HG03280 (cell line): ENCODE results near the gene GRAMD2A.
A peak's percentile ranks its signal among the peaks of the same experiment; 100 is the strongest.

Experiments
- ATAC-seq: cut with Tn5 transposase; IDR thresholded peaks from one replicate; pipeline ENCODE4 v1.9.1; 2021; ENCODE audit warnings: mild to moderate bottlenecking, moderate library complexity; ENCODE audit not compliant: unreplicated experiment

The GRAMD2A gene

DNA sequence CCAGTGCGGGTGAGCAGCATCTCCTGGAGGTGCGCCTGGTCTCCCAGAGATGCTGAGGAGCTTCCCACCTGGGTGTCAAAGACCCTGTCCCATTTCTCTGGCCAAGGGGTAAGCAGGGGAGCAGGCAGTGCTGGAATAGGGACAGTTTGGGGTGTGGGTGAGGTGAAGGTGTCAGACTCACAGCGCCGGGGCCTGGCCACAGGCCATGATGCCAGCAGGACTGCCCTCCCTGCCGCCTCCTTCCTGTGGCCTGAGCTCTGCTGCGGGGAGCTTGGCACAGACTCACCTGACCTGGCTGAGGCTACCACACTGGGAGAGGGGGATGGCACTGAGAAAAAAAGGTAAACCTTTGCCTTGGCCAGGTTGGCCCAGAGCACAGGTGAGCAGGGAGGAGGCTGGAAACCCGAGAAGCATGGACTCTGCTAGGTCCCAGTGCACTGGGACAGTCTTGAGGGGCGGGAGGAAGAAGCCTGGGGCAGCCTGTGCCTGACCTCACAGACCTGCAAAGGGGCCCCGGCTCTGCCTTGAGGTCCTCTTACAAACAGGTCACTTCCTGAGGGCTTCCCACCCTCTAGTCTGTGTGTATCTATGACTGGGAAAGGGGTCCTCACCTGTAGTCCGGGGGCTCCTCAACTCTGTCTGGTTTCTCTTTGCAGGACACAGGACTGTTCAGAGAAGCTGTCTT is 28.2 kb downstream of the GRAMD2A start:
- ATAC-seq = no peak

GRCh38 chr15:72168808-72169190 is 28.8 kb downstream of the GRAMD2A start:
- ATAC-seq = no peak

- ATAC-seq = no peak
Observed at GRCh38 chr15:72168131-72168807, 29.3 kb downstream of the GRAMD2A start.

DNA sequence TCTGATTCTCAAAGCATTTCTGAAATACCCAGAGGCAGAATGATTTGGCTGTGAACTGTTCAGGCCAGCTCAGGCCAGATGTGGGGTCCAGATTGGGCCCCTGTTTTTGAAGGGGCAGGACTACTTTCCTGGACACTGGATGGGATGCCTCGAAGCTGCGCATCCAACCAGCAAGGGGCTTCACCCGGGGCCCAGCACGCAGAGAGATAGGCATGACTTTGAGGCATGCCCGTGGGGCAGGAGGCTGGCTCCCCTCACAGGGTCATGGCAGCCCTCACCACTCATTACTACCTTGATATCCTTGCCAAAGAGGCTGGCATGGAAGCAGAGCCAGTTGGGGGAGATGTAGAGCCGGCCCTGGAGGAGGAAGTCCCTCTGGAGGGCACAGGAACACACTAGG is 30.1 kb downstream of the GRAMD2A start:
- no peak for ATAC-seq

- no peak for ATAC-seq
Observed at GRCh38 chr15:72166716-72167417, 30.7 kb downstream of the GRAMD2A start.

DNA sequence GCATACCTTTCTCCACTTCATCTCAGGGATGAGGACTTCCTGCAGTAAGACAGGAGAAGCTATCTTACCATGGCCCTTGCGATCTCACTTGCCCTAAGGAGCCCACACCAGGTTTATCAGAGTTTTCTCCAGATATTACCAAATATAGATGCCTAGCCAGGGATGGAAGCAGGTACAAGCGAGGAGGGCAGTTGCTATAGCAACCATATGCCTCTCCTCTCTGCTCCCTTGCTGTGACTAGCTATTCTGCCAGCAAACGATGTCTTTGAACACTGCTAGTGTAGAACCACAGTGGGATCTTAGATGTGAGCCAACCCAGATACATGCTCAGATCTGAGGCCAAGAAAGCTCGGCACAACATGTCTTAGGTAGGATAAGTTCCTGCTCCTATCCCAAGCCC is 33.9 kb downstream of the GRAMD2A start:
- no peak for ATAC-seq

GRCh38 chr15:72162569-72162968 is 35.0 kb downstream of the GRAMD2A start:
- no peak for ATAC-seq

GRCh38 chr15:72161361-72162132 is 36.0 kb downstream of the GRAMD2A start:
- ATAC-seq = no peak

DNA sequence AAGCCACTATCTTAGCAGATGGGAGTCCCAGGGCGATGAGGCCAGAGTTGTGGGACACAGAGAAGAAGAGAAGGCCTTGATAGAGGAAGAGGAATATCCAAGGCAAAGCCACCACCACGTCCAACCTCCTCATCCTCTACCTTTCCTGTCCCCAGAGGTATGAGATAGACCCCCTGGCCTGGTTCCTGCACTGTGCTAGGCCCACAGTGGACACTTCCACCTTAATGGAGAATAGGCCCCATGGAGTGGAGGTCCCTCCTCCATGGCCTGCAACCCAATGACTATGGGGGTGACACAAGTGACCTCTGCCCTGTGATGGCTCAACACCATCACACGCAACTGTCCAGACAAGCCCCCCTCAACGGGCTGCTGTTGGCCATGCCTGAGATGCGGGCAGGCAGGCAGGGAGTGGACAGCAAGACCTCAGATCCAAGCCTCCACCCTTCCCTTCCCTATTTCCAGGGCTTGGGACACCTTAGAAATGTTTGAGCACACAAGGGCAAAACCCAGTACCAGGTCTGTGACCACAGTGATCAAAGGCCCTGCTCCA is 36.8 kb downstream of the GRAMD2A start:
- ATAC-seq = no peak

DNA sequence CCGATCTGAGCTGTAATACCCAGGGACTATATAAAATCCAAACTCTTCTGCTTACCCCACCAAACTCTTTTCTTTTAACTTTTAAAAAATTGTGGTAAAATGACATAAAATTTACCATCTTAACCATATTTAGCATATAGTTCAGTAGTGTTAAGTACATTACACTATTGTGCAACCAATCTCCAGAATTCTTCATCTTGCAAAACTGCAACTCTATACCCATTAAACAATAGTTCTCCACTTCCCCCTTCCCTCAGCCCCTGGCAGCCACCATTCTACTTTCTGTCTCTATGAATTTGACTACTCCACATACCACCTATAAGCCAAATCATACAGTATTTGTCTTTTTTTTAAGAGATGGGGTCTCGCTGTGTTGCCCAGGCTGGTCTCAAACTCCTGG is 40.7 kb downstream of the GRAMD2A start:
- ATAC-seq = no peak

GRCh38 chr15:72155635-72156616 is 41.7 kb downstream of the GRAMD2A start:
- no peak for ATAC-seq

- no peak for ATAC-seq
Observed at GRCh38 chr15:72155003-72155621, 42.5 kb downstream of the GRAMD2A start.

GRCh38 chr15:72154316-72154715 is 43.3 kb downstream of the GRAMD2A start:
- ATAC-seq = no peak

DNA sequence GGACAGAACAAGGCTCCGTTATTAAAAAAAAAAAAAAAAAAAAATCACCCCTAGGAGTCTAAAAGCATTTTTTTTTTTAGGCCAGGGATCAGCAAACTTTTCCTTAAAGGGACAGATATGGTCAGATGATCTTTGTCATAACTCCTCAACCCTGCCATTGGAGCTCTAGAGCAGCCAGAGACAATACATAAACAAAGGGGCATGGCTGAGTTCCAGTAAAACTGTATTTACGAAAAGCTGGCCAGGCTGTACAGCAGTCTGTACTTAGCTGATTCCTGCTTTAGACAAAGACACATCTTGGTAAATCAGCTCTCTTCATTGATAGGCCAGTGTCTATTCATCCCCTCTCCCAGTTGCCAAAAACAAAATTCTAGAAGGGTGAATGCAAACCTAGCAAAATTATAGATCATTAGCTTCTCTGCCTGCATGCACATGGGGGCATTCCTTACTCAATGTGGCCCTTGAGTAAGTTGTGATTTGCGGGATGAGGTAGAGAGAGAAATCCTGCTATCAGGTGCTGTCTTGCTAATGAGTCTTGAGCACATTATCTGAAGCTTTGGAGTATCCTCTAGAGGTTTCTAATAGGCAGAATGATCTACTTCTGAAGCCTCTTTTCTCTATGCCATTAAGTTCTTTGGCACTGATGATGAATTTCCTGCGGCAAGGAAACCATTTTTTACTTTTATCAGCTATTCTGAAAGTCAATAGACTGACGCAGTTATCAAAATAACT is 44.2 kb downstream of the GRAMD2A start:
- ATAC-seq = no peak

DNA sequence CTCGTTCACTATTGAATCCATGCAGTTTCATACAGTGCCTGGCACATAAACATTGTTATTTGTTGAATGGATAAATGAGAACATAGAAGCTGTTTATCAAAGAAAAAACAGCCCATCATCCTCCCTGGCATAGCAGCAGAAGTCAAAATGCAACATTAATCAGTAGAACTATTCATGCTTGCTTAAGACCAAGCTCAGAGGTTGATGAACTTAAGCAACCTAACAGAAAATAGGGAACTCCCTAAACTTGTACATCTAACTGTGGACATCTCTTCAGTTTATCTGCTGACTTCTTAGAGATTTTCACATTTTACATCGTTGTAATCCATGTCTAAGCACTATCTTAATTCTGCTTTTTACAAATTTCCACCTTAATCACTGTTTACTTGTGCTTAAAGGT is 50.2 kb downstream of the GRAMD2A start:
- ATAC-seq = no peak

GRCh38 chr15:72146934-72147333 is 50.7 kb downstream of the GRAMD2A start:
- ATAC-seq = no peak

DNA sequence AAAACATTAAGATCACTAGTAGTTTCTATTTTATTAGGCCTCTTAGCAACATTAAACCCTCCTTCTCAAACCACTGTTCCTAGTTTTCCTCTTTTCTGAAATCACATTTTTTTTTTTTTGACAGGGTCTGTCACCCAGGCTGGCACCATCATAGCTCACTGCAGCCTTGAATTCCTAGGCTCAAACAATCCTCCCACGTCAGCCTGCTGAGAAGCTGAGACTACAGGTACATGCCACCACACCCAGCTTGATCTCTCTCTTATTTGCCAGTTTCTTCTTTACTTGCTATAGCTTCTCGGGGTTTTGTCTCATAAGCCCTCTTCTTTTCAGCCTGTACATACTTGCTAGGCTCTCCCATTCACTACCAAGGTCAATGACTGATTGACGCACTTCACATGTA is 51.4 kb downstream of the GRAMD2A start:
- ATAC-seq = no peak

- peak; percentile 98 for ATAC-seq
Observed at GRCh38 chr15:72141171-72142084, 56.2 kb downstream of the GRAMD2A start.
